ENCODE measurements around the gene INAFM1.

The INAFM1 gene

DNA sequence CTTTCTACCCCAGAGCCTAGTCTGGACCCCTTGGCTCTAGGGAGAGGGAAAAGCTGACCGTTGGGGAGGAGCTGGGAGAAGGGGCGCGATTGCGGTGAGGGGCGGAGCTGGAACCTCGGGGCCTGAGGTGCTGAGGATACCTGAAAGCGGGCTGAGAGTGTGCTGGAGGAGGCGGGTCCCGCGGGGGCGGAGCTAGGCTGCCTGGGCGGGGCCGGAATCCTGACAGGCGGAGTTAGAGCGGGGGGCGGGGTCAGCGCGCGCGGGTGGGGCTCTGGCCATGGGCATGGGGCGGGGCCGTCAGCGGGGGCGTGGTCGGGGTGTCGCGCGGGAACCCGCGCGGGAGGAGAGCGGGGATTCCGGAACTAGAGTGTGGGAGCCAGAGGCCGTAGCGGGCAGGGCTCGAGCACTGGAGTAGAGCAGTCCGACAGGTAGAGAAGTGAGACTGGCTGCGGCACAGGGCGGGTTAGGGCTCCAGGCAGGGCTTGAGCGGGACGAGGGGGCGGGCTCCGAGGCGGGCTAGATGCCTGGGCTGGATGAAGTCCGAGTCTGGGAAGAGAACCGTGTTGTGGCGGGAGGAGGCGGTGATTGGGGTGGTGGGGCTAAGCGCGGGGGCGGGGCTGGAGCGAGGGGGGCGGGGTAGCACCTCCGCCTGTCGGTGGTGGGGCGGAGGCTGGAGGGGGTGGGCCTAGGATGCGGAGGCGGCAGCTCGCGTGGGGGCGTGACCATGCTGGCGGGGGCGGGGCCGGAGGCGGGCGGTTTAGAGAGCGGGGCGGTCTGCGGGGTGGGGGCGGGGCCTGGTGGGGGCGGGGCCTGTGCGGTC lies at the start of gene INAFM1:
INAFM1 (plus strand) TSS at position 815 of the 820 bp plus-strand sequence. CDS start 35 bp downstream, outside the sequence.
- DNase-seq, result peak; percentile 39

- no peak for DNase-seq
These were observed 48.8 kb upstream of the INAFM1 start for GRCh38 chr19:47225746-47226425.

DNA sequence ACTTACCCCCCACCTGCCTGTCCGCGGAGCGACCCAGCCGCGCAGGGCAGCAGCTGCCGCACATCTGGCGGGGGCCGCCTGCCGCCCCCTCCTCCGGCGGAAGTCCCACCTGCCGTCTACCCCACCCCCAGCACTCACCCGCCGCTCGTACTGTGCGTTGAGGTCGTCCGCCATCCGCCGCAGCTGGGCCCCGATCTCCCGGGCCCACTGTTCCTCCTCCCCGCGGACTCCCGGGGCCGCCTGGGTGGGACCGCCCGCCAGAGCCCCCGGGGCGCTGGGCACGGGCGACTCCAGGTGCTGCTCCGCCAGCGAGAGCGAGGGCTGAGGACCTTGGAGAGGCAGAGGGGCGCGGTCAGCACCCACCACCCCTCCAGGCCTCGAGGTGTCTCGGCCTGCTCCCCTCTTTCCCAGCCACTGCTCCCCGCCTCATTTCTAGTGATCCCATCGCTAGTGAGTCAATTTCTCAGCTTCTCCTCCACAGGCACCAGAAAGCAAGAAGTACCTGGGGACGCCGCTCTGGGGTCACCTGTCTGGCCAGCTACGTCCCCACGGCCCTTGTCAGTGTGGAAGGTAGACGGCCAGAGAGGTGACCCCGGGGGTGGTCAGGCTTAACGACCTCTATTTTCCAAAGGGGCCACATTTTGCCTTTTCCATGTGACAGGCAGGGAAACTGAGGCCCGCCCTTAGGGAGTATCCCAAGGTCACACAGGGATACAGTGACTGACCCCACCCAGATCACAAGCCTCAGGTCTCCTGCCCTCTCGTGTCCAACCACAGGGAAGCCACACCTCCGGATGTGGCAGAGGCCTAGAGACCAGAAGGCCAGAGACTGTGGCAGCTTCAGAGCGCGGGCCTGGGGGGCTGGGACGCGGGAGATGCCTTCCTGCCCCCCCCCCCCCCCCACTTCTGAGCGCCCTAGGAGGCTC lies 48.0 kb upstream of the INAFM1 start:
- DNase-seq, result no peak

DNA sequence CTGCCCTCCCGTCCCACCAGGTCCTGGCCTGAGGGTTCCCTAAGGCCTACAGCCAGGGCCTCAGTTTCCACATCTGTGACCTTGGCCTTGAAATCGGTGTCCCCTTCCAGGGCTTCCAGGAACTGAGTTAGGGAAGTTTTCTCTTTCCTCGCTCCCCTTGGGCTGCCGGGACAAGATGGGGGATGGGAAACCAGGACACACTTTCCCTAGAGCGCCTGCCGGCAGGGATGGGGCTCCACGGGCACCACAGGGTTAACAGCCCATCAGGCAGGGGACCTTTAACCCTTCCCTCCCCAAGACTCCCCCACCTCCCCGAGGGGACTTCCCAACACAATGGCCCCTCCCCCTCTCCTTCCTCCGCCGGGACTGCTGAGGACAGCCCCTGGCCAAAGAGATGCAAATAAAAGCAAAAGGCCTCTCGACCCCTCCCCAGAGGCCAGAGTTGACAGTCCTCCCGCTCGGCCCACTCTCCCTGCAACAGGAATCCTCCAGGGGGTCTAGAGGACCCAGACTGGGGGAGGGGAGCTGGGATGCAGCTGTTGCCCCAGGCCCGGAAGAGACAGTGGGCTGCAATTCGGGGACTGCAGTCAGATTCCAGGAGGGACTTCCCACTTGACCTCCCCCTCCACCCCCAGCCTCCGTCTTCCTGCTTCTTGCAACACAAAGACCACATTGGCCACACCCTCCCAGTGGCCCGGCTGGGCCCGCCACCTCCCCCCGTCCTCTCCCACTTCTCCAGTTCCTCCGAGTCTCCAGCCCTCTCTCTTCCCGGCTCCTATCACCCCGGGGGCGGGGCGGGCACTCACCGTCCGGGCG lies 47.1 kb upstream of the INAFM1 start:
- no peak for DNase-seq

- no peak for DNase-seq
These were observed 46.3 kb upstream of the INAFM1 start for GRCh38 chr19:47228168-47228936.

DNA sequence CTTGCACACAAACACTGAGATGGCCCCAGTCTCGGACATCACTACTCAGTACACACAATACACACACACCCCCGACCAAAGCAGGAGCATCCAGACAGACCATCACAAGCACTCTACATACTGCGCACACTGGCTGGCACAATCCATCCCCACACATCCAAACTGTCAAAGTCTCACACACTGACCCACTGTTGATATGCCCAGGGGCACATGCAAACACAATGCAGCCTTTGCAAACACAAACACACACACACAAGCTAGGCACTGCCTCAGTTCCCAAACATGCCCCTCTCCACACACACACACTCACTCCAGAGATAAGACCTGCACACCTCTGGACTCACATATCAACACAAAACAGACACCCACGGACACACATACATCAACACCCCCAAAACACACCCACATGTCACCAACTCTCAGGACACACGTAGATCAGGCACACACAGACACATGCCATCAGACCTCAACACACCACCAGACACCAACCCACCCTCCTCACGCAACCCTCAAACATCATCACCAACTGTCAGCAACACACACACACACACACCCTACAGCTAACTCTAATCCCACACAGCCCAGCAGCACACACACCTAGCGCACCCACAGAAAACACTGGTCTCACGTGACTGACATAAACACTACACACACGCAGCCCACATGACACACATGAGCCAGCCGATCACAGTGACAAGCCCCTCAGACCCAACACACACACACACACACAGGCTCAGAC lies 45.6 kb upstream of the INAFM1 start:
- no peak for DNase-seq

DNA sequence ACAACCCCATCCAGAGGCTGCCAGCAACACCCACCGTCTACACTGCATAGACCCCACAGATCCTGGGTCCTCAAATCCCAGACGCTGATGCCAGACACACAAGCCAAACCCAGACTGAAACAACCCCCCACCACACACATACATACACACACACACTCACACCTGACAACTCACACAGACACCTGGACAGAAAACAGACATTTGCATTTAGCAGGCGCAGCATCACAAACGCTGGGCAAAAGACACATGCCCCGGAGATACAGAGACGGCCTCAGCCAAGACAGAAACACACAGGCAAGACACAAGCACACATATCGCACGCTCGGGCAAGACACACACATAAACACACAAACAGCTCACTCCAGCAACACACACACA lies 45.0 kb upstream of the INAFM1 start:
- DNase-seq, result no peak

DNA sequence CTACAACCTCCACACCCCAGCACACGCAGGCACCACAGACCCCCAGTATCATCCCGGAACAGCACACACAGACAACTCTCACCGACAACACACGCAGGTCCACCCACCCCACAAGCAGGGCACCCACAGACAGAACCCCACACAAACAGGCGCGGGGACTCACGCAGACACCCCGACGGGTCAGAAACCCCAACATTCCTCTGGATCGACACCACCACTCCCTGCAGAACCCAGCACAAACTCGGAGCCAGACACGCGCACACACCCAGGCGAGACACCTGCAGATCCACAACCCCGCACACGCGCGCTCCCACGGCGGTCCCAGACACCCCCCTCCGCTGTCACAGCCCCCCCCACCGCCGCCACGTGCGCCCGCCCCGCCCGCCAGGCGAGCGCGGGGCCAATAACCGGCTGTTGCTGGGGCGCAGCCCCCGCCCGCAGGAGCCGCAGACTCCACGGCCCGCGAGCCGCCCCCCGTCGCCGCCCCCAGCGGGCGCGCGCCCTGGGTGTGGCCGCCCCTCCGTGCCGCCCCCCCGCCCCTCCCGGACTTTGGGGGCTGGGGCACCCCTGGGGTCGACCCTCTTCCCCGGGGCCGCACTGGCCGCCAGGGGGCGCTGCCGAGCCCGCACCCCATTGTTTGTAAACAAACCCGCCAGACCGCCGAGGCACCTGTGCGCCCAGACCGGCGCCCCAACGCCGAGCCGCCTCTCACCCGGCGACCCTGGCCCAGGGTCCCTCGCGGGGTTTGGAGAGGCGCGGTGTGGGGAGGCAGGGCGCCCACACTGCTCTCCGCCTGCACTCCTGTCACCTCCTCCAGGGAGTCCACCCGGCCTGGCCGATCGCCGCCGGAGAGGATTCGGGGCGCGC lies 44.4 kb upstream of the INAFM1 start:
- no peak for DNase-seq

DNA sequence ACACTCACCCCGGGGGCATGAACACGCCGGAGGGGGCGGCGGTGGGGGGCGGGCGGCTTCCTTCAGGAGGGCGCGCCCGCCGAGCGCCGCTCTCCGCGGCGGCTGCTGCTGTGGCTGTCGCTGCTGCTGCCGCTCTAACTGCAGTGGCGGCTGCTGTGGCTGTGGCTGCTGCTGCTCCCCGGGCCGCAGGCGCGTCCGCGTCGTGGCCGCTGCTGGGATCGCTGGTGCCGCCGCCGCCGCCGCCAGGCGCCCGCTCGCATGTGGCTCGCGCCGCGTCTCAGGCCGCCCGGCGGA lies 43.8 kb upstream of the INAFM1 start, which contains the start of gene BBC3:
BBC3 (minus strand) TSS at position 279 of the 294 bp plus-strand sequence. CDS start 2,768 bp downstream, outside the sequence.
- DNase-seq, result no peak

DNA sequence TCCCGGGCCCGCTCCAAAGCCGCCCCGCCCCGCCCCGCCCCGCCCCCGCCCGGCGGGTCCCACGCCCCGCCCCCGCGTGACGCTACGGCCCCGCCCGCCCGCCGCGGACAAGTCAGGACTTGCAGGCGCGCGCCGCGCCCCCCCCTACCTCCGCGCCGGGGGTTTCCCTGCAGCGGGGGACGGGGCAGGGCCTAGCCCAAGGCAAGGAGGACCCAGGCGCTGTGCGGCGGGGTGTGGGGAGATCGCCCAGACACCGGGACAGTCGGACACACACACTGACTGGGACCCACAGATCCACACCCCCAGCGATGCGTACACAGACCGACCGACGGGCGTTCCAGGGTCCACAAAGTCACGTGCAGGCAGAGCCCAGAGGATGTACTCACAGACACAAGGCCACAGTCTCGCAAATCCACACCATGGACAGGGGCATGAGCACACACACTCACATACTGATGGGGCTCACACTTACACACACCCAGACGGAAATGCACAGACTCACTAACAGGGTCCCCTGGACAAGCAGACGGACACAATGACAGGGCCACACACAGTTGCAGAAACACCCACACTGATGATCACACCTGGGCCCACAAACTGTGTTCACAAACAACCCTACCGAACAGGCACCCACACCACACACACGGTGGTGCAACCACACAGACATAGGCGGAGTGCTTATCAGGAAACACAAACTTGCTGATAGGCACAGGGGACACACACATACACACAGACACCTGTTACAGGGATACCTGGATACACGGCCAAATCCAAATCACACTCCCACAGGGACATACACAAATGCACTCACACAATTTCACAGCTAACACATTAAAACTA lies 43.2 kb upstream of the INAFM1 start:
- no peak for DNase-seq

- no peak for DNase-seq
These were observed 42.1 kb upstream of the INAFM1 start for GRCh38 chr19:47232422-47233211.

DNA sequence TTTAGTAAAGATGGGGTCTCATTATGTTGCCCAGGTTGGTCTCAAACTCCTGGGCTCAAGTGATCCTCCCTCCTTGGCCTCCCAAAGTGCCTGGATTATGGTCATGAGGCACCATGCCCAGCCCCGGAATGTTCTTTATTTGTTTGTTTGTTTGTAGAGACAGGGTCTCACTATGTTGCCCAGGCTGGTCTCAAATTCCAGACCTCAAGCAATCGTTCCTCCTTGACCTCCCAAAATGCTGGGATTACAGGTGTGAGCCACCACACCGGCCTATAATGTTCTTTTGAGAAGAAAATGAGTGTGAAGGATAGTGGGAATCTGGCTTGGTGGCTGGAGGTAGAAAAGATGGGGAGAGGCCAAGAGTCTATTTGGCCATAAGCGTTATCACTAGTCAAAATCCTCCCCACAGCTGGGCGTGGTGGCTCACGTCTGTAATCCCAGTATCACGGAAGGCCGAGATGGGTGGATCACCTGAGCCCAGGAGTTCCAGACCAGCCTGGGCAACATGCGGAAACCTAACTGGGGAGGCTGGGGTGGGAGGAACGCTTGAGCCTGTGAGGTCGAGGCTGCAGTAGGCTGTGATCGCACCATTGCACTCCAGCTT lies 38.5 kb upstream of the INAFM1 start:
- no peak for DNase-seq

- DNase-seq, result no peak
These were observed 35.5 kb upstream of the INAFM1 start for GRCh38 chr19:47239152-47239551.

- DNase-seq, result peak; percentile 51
These were observed 34.9 kb upstream of the INAFM1 start for GRCh38 chr19:47239610-47240296.

DNA sequence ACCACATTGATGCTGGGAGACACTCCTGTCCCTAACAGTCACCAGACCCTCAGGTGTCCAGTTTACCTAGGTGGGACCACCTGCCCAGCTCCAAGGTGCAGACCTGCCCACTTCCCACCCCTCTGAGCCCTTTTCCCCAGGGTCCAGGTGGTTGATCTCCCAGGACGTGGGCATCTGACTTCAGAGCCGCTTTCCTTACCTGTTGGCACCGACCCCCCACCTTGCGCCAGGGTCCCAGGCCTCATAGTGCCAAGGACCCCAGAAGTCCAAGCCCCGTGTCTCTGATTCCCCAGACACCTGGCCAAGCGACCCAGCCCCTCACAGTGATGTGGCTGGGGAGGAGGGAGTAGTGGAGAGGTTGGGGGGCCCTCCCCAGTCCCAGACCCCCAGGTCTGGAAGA lies 34.1 kb upstream of the INAFM1 start:
- DNase-seq, result no peak

GRCh38 chr19:47240996-47241918 lies 33.4 kb upstream of the INAFM1 start:
- no peak for DNase-seq

Data from NCI-H524 treated with DMSO at 0.1 percent for 48 hours (cell line).